SK-MEL-5 (cell line): ENCODE results near the gene HAPLN2. TPM values are rescaled to one million over a fixed set of nuclear protein-coding genes. Genes with fewer than 3 reads are reported as not detected.
A peak's percentile ranks its signal among the peaks of the same experiment; 100 is the strongest.

Source experiments
- DNase-seq: peaks from one replicate; pipeline ENCODE4 v3.0.0-alpha.2; 2016; ENCODE audit warnings: low read depth, low spot score
- in situ Hi-C: cut with HindIII; loops from 2 replicates; pipeline ENCODE4 v1.10.0; 2016; ENCODE audit warnings: low sequenced_read_pairs, high pct_unique_total_duplicates, low pct_unique_long_range_greater_than_20kb
- total RNA-seq: library from RNA; depleted of rRNA; stranded (reverse); fragments of >200 nt; shearing (Covaris generic); gene quantifications from 2 replicates; pipeline ENCODE4 v1.2.3, GENCODE V29; 2014

Gene HAPLN2
- total RNA-seq, 1 experiment from 2014 or later = not detected

DNA sequence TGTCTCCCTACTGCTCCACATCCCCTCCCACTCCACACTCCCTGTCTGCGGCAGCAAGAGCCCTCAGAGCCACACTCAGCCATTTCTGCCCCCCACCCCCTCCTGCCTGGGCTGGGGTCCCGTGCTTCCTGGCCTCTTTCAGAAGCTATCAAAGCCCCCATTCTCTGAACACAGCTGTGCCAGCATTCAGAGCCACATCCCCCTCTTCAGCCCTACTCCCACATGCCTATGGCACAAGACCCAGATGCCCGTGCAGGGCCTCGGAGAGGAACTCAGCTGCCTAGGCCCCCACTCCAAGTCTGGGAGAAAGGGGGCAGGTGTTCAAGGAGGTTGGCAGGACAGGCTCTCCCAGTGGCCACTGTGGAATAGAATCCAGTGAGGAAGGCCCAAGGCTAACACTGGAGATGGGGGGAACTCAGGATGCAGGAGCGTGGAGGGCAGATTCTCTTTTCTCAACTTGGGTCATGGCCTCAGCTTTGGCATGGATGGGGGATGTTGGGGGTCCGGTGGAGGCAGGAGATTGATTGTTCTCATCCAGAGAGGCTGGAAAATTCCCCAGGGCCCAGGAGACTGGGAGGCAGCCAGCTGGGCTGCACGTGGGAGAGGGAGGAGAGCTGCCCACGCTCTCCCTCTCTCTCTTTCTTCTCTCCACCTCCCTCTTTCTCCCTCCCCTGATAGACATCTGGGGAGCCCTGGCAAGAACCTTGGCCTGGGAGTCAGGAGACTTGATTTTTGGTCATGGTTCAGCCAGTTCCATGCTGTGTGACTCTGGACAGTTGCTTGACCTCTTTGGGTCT, 19.2 kb downstream of the HAPLN2 start:
- in situ Hi-C loops = no loop called here
- no peak for DNase-seq

DNA sequence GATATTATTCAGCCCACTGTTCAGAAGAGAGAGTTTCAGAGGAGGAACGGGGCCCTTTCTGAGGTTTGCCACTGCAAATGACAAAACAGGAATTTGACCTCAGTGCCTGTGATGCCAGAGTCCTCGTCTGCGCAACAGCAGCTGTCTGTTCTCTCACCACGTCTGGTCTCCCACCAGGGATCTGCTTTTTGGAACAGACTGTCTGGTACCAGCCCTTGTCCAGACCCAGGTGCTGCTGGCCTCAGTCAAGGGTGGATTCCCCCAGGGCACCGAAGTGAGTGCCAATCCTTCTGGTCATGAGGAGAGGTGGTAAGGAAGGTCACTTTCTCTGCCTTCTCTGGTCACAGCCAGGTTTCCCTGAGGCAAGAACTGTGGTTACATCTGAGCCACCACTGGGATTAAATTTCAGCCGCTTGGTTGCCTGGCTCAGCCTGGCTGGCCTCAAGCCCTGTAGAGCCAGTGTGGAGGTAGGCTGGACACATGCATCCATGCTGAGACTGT, 20.4 kb downstream of the HAPLN2 start:
- in situ Hi-C loops = no loop called here
- DNase-seq = no peak

DNA sequence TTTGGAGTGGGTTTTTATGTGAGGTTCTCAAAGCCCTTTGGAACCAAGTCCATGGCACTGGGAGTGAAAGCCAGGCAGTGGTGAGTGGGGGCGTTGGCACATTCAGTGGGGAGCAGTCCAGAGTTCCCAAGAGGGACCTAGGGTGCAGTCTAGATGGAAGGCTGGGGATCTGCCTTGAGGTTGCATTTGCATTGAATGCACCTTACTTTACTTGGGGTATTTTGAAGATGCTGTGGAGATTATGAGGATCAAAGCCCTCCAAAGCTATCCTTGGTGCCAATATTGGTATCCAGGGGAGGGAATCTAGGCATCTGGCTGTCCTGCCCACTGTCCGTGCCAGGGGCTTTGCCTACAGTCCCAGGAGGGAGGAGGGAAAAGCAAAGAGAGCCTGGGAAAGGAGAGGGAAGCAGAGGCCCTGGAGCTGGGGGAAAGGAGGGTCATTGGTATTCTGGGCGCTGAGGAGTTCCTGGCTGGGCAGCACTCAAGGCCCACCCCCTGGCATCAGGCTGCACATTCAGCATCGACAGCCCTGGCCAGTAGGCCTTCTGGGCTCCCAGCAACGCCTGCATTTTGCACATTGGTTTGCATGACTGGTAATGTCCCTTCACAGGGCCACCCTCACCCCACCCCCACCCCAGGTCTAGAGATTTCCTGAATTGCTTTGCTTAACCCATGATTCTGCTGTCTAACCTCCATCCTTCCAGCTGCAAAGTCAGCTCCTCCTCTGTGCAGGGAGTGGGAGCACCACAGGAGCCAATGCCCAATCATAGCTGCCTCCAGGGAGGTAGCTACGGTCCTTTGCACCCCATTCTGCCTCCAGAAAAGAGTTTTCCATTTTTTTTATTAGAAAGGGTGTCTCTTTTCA, 21.9 kb downstream of the HAPLN2 start:
- DNase-seq = no peak
- in situ Hi-C loops = no loop called here

DNA sequence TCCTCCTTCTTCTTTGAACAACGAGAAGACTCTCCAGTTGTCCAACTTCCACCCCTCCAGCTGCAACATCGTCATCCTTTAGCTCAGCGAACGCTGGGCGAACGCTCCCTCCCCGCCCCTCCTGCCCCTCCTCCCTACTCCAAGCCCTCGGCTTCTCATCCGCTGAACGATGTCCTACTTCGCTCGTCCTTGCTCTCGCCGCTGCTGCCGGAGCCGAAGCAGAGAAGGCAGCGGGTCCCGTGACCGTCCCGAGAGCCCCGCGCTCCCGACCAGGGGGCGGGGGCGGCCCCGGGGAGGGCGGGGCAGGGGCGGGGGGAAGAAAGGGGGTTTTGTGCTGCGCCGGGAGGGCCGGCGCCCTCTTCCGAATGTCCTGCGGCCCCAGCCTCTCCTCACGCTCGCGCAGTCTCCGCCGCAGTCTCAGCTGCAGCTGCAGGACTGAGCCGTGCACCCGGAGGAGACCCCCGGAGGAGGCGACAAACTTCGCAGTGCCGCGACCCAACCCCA, 22.6 kb downstream of the HAPLN2 start, which contains the start of gene BCAN:
Gene BCAN, plus strand, starts transcription at position 357 of the 504 bp plus-strand sequence. CDS start 3,938 bp downstream, outside the sequence.
- in situ Hi-C loops = no loop called here
- peak; percentile 79 for DNase-seq

DNA sequence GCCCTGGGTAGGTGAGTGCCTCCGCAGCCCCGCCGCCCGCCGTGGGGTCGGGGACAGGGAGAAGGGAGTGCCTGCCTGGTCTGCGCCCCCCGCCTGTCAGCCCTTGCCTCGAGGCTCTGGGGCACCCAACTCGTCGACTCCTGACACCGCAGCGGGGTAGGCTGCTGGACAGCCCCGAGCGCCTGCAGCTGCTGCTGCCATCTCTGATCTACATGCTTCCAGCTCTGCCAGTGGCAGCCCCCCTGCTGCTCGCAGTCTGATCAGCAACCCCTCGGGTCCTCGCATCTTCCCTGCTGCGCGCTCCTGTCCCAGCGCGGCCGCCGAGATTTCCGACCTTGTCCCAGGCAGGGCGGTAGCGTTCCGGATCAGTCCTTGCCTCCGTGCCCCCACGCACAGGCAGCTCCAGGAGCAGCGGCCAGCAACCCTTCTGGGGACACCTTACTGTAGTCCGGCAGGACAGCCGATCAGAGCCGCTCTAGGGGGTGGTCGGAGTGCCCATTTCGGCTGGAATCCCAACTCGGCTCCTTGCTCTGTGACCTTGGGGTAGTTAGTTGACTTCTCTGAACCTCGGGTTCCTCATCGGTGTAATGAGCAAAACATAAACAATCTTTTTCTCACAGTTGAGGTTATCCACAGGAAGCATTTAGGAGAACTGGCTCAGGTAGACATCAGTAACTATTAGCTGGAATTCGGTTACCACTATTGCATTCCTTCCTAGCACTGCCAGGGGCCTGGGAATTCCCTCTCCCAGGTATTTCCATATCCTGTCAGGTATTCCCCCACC, 23.2 kb downstream of the HAPLN2 start:
- no peak for DNase-seq
- in situ Hi-C loops = no loop called here

DNA sequence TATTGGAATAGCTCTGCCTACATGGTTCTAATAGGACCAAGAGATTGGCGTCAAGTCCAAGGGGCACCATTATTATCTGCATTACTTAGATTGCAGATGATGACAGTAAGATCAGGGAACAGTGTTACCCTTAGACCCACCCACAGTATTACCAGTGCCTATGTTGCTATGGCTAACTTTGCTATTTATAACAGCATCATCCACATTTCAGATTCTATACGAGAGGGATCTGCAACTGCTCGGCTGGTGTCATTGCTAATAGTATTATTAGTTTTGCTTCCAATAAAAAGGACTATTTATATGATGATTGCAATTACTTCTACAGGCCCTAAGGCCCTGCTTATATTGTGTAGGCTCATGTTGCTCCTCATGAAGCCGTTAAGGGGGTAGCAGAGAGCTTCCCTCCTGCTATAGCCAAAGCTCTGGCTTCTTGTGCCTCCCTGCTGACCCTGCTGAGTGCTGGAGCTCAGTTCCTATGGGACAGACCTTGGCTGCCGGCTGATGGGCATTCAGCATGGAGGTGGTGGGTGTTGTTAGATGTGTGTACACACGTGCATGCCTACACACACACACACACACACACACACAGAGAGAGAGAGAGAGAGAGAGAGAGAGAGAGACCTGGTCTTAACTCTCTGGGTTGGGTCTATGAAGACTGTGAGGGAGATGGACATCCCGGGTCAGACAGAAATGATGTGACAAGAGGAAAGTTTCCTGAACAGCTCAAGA, 24.0 kb downstream of the HAPLN2 start:
- no peak for DNase-seq
- in situ Hi-C loops = no loop called here

DNA sequence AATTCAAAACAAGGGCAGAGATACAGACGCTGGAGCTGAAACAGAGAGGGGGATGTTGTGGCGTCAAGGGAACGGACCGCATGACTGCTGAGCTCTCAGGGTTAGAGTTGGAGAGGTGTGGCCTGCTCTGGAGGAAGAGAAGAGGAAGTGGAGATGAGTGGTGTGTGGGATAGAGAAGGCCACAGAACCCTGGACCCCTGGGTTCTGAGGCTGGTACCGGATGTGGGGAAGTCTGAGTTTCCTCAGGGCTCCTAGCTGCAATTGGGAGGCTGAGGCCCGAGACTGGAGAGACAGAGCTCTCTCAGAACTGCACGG, 24.5 kb downstream of the HAPLN2 start:
- no peak for DNase-seq
- in situ Hi-C loops = no loop called here

DNA sequence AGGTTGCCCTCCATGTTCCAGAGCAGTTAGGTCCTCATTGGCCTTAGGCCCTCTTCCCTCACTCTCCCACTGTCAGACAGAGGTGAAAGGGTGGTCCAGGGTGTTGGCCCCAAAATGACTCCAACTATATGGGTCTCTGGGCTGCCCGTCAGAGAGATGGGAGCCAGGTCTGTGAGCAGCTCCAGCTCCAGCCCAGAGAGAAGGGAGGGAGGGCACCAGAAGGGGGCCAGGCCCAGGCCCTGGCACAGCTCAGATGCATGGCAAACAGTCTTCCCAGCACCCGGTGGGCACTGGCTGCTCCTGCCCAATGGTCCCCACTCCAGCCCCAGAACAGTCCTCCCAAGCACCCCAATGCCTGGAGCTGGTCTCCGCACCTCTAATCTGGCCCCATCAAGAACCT, 24.9 kb downstream of the HAPLN2 start:
- DNase-seq = no peak
- in situ Hi-C loops = no loop called here

DNA sequence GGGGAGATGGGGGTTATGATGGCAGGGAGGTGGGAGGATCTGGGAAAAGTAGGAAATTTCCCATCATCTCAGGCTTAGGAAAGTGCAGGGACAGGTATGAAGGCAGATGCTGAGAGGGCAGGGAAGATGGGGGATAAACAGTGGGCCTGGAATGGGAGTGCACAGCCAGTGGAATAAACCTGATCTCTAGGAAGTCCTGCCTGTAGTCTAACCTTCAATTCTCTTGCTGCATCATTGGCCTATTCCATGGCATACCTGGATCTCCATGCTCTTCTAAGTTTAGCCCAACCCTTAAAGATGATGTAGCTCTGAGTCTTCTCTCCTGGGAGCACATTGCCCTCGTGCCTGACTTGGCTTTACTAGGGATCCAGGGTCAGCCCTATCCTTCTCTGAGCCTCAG, 25.4 kb downstream of the HAPLN2 start:
- in situ Hi-C loops = no loop called here
- DNase-seq = no peak

DNA sequence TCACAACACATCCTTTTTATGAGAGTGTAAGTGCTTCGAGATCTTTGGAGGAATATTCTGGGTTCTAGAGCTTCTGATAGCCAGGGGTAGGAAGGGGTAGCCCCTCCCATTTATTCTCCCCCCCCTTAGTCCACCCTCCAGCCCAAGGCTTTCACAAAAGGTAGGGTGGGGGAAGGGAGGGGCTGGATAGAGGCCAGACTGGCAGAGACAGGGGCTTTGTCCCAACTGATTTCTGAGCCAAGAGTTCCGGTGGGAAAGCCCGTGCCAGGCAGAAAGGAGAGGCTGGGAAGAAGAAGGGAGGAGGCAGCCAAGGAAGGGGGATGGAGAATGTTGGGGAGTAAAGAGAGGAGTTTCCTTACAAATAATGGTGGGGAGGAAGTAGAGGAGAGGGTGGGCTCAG, 25.8 kb downstream of the HAPLN2 start:
- no peak for DNase-seq
- in situ Hi-C loops = no loop called here

DNA sequence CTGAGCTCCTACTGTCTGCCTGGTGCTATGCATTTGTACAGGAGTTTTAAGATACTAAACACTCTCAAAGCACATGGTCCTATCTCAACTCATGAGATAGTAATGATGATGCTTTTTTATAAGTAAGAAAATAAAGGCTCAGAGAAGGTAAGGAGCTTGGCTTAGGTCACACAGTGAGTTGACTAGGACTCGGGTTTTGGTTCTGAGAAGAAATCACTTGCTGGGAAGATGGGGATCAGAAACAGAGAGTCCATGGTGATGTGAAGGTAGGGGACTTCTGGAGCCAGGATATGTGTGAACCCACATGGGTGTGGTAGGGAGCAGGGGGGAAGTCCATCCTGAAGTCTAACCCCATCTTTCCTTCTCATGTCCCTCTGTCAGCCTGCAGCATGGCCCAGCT, 26.5 kb downstream of the HAPLN2 start:
- in situ Hi-C loops = no loop called here
- no peak for DNase-seq

DNA sequence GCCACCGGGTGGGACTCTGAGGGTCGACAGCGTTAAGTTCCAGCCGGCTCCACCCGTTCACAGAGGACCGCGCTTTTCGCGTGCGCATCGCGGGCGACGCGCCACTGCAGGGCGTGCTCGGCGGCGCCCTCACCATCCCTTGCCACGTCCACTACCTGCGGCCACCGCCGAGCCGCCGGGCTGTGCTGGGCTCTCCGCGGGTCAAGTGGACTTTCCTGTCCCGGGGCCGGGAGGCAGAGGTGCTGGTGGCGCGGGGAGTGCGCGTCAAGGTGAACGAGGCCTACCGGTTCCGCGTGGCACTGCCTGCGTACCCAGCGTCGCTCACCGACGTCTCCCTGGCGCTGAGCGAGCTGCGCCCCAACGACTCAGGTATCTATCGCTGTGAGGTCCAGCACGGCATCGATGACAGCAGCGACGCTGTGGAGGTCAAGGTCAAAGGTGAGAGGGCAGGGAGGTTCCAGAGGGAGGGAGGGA, 27.6 kb downstream of the HAPLN2 start:
- in situ Hi-C loops = no loop called here
- no peak for DNase-seq

DNA sequence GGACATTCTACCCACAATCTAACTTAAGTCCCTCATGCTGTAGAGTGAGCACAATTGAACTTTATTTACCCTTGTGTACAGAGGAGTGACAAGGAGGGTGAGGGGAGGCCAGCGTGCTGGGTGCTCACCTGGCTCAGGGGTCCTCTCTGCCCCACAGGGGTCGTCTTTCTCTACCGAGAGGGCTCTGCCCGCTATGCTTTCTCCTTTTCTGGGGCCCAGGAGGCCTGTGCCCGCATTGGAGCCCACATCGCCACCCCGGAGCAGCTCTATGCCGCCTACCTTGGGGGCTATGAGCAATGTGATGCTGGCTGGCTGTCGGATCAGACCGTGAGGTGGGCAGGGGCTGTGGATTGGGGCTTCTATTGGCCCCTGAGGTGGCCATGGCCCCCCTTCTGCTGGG, 28.1 kb downstream of the HAPLN2 start:
- DNase-seq = no peak
- in situ Hi-C loops = no loop called here

DNA sequence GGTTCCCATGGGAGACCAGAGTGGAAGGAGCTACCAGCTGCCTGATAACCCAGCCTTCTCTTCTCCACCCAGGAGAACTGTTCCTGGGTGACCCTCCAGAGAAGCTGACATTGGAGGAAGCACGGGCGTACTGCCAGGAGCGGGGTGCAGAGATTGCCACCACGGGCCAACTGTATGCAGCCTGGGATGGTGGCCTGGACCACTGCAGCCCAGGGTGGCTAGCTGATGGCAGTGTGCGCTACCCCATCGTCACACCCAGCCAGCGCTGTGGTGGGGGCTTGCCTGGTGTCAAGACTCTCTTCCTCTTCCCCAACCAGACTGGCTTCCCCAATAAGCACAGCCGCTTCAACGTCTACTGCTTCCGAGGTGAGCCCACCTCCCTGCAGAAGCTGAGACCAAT, 29.3 kb downstream of the HAPLN2 start:
- DNase-seq = no peak
- in situ Hi-C loops = no loop called here

DNA sequence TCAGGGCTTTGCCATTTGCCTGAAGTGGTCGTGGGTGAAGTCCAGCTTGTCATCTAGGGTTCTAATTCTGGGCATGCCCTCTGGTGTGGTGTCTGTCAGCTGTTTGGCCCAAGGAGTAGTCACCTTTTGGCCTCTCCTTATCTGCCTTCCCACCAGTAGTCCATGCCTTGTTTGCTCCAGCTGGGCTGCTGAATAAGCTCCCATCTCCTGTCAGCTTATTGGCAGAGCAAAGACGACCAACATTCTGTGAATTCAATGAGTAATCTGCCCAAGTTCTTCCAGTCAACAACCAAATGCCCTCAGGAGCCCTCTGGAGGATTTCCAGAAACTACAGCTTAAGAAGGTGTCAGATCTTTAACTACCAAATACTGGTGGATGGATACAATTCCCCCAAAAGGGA, 29.7 kb downstream of the HAPLN2 start:
- in situ Hi-C loops = no loop called here
- DNase-seq = no peak

DNA sequence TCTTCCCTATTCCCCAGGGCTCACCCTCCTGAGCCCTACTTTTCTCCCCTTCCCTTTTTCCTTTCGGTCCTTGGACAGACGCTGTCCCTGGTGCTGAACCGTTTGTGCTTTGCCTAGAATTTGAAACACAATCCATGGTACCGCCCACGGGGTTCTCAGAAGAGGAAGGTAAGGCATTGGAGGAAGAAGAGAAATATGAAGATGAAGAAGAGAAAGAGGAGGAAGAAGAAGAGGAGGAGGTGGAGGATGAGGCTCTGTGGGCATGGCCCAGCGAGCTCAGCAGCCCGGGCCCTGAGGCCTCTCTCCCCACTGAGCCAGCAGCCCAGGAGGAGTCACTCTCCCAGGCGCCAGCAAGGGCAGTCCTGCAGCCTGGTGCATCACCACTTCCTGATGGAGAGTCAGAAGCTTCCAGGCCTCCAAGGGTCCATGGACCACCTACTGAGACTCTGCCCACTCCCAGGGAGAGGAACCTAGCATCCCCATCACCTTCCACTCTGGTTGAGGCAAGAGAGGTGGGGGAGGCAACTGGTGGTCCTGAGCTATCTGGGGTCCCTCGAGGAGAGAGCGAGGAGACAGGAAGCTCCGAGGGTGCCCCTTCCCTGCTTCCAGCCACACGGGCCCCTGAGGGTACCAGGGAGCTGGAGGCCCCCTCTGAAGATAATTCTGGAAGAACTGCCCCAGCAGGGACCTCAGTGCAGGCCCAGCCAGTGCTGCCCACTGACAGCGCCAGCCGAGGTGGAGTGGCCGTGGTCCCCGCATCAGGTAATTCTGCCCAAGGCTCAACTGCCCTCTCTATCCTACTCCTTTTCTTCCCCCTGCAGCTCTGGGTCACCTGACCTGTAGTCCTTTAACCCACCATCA, 33.1 kb downstream of the HAPLN2 start:
- in situ Hi-C loops = no loop called here

More for the DNA sequence above, 33.1 kb downstream of the HAPLN2 start:
- DNase-seq = no peak
